ENCODE measurements around the gene UBE2M. TPM values are rescaled to one million over a fixed set of nuclear protein-coding genes. Genes with fewer than 3 reads are reported as not detected.

UBE2M gene
- polyA plus RNA-seq, 2 of the 4 experiments (the other 2 are of a cell fraction) = 139 to 190 TPM

DNA sequence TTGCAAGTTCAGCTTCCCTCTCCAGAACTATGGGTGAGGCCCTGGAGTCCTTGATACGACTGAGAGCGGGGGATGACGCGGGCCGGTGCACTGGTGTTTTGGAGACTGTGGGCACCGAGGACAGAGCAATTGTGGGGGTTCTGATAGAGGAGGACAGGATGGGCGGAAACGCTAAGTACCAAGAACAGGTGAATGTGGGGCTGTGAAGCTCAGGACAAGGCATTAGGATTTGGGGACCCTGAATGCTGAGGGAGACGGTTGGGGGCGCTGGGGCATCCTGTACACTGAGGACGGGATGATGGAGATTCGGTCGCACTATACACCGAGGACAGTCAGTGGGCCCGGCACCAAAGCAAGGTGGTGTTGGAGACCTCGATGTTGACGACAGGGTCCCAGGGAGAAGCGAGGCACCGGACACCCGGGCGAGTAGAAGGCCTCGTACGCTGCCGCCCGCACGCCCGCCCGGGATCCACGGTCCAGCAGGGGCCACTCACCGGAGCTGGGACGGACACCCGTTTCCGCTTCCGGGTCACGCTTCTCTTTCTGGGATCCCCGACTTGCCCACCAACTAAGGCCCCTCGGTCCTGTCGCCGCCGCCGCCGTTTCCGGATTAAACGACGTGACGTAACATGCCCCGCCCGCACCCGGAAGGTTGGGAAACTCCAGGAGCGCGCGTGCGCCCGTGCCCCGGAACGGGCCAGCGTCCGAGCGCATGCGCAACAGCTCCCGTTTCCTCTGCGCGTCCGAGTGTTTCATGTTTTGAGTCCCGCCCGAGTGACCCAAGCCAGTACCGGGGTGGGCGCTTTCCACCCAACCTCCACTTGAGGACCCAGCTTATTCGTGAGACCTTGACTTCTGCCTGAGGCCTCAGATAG lies 3.7 kb downstream of the UBE2M start, which contains the start of gene CHMP2A (continued):
- no peak for TF ChIP-seq HOXB13 (CRISPR knock-in tag; IDR thresholded peaks at IDR 0.05; ENCODE audit: low read depth)
- TF ChIP-seq HOXB5 (CRISPR knock-in tag; IDR thresholded peaks at IDR 0.05) = peak; percentile 84
- TF ChIP-seq ZC3H11A (IDR thresholded peaks at IDR 0.05) = no peak
- TF ChIP-seq, protein P1, sequence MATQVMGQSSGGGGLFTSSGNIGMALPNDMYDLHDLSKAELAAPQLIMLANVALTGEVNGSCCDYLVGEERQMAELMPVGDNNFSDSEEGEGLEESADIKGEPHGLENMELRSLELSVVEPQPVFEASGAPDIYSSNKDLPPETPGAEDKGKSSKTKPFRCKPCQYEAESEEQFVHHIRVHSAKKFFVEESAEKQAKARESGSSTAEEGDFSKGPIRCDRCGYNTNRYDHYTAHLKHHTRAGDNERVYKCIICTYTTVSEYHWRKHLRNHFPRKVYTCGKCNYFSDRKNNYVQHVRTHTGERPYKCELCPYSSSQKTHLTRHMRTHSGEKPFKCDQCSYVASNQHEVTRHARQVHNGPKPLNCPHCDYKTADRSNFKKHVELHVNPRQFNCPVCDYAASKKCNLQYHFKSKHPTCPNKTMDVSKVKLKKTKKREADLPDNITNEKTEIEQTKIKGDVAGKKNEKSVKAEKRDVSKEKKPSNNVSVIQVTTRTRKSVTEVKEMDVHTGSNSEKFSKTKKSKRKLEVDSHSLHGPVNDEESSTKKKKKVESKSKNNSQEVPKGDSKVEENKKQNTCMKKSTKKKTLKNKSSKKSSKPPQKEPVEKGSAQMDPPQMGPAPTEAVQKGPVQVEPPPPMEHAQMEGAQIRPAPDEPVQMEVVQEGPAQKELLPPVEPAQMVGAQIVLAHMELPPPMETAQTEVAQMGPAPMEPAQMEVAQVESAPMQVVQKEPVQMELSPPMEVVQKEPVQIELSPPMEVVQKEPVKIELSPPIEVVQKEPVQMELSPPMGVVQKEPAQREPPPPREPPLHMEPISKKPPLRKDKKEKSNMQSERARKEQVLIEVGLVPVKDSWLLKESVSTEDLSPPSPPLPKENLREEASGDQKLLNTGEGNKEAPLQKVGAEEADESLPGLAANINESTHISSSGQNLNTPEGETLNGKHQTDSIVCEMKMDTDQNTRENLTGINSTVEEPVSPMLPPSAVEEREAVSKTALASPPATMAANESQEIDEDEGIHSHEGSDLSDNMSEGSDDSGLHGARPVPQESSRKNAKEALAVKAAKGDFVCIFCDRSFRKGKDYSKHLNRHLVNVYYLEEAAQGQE (IDR thresholded peaks at IDR 0.05) = no peak
- no peak for TF ChIP-seq CBX8 (IDR thresholded peaks at IDR 0.05)
- TF ChIP-seq KDM5A (IDR thresholded peaks at IDR 0.05) = peak; percentile 69
- TF ChIP-seq HEYL (CRISPR knock-in tag; IDR thresholded peaks at IDR 0.05) = no peak

DNA sequence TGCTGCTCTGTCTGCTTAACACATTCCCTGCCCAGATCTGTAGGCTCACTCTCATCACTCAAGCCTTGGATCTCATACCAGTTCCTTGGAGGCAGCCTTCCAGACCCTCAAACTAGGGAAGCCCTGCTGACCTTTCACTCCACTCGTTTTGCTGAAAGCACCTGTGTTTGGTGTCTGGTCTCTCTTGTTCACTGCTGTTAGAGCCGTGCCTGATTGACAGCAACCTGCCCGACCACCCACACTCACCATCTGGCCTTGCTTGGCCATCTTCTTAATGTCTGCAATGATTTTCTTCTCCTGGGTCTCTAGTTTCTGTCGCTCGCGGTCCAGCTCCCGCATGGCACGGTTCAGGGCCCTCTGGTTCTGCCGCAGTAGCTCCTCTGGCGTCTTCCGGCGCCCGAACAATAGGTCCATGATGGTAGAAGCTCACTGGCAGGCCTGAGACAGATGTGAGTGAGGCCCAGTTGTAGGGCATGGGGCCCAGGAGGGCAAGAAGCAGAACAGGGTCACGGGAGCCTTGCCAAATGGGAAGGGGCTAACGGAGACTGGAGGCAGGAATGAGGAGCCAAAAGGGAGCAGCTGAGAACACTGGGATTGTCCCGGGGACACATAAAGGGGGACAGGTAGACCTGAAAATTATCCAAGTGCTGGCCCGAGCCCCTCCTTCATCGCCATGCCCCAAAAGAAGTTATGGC lies 4.5 kb downstream of the UBE2M start:
- ChIA-PET POLR2A (interaction anchor here (1.1 to 6.8 kb wide), 4 partner anchors 9 to 38 kb away, joined by 3 to 103 read pairs (median 44); partner anchors contain the start of genes TRIM28 and ZBTB45), CTCF (interaction anchor here (0.5 to 13.8 kb wide), 5 partner anchors 9 to 48 kb away, joined by 3 to 222 read pairs (median 4); partner anchors contain the start of genes TRIM28 and ZBTB45)
- peak overlapping the region; percentile 91 for H3K4me2 ChIP-seq
- H3K27ac ChIP-seq = peak overlapping the region; percentile 88 to 93
- peaks cover 30% of the 10 kb centered on the region for H3K4me1 ChIP-seq
- WGBS (ENCODE audit: missing lambda C conversion rate) = 82% methylated on average over 18 of the region's 18 CpGs
- ATAC-seq = no peak; a peak in 1 of 6 replicates
- TF ChIP-seq, protein P2, sequence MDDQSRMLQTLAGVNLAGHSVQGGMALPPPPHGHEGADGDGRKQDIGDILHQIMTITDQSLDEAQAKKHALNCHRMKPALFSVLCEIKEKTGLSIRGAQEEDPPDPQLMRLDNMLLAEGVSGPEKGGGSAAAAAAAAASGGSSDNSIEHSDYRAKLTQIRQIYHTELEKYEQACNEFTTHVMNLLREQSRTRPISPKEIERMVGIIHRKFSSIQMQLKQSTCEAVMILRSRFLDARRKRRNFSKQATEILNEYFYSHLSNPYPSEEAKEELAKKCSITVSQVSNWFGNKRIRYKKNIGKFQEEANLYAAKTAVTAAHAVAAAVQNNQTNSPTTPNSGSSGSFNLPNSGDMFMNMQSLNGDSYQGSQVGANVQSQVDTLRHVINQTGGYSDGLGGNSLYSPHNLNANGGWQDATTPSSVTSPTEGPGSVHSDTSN (IDR thresholded peaks at IDR 0.05) = peak; percentile 6; the same call in 1 of the 2 replicates
- TF ChIP-seq, protein P3, sequence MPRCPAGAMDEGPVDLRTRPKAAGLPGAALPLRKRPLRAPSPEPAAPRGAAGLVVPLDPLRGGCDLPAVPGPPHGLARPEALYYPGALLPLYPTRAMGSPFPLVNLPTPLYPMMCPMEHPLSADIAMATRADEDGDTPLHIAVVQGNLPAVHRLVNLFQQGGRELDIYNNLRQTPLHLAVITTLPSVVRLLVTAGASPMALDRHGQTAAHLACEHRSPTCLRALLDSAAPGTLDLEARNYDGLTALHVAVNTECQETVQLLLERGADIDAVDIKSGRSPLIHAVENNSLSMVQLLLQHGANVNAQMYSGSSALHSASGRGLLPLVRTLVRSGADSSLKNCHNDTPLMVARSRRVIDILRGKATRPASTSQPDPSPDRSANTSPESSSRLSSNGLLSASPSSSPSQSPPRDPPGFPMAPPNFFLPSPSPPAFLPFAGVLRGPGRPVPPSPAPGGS (IDR thresholded peaks at IDR 0.05) = no peak
- TF ChIP-seq, protein P4, sequence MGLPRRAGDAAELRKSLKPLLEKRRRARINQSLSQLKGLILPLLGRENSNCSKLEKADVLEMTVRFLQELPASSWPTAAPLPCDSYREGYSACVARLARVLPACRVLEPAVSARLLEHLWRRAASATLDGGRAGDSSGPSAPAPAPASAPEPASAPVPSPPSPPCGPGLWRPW (IDR thresholded peaks at IDR 0.05) = no peak
- no peak for DNase-seq (ENCODE audit: low read depth in 1 of 2, low spot score in 1 of 2)
- H3K9me3 ChIP-seq = no peaks in the 10 kb centered on the region
- no peak for FAIRE-seq
- H3K4me3 ChIP-seq = peak overlapping the region; percentile 67

DNA sequence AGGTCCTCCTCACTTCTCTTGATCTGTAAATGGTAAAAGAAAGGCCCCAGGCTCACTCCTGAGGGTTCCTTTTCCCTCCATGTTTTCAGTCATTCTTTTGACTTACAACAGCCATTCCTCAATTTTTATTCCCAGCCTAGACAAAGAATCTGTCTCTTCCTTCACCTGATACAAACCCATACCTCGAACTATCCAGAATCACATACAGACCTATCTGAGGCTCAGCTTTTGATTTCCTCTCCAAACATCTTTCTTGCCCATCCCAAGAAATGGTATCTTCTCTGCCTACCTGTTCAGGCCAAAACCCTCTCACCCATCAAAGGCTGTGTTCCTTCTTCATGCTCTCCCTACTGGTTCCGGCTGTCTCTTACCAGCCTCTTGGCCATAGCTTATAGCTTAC lies 5.8 kb downstream of the UBE2M start:
- POLR2A ChIA-PET = interaction anchor here (0.9 to 6.8 kb wide), 4 partner anchors 8 to 39 kb away, joined by 3 to 103 read pairs (median 44); partner anchors contain the start of genes TRIM28 and ZBTB45
- no peaks in the 10 kb centered on the region for H3K9me3 ChIP-seq
- WGBS (ENCODE audit: missing lambda C conversion rate) = 84% methylated on average over 2 of the region's 2 CpGs
- ATAC-seq (no peak), FAIRE-seq (no peak), DNase-seq (ENCODE audit: low read depth in 1 of 2, low spot score in 1 of 2) (no peak)
- TF ChIP-seq ZNF302 (CRISPR knock-in tag; IDR thresholded peaks at IDR 0.05) (no peak), EHMT2 (IDR thresholded peaks at IDR 0.05; ENCODE audit: low read depth) (no peak), ZFP36 (IDR thresholded peaks at IDR 0.05; ENCODE audit: borderline replicate concordance, partially characterized antibody) (no peak), HEYL (CRISPR knock-in tag; IDR thresholded peaks at IDR 0.05) (no peak), MAZ (IDR thresholded peaks at IDR 0.05; ENCODE audit: borderline replicate concordance, low read depth, low read length) (no peak)
- TF ChIP-seq, protein P5, sequence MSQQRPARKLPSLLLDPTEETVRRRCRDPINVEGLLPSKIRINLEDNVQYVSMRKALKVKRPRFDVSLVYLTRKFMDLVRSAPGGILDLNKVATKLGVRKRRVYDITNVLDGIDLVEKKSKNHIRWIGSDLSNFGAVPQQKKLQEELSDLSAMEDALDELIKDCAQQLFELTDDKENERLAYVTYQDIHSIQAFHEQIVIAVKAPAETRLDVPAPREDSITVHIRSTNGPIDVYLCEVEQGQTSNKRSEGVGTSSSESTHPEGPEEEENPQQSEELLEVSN (IDR thresholded peaks at IDR 0.05; ENCODE audit: borderline replicate concordance, low read depth) = no peak
- CTCF ChIA-PET = interaction anchor here (0.6 to 13.8 kb wide), 2 partner anchors 15 to 33 kb away, joined by 3 to 222 read pairs; partner anchors contain the start of gene ZBTB45
- no peak overlapping the region for H3K4me2 ChIP-seq
- H3K4me1 ChIP-seq = peaks cover 30% of the 10 kb centered on the region
- H3K4me3 ChIP-seq = no peak overlapping the region
- H3K27ac ChIP-seq = no peak overlapping the region
